Measurements from ENCODE around the gene MUTYH.
"Not testable (repeated sequence)": the region's sequence is repeated elsewhere in the genome, so short reads cannot be mapped to it uniquely, and the experiment has no call there.

The MUTYH gene

GRCh38 chr1:45339789-45340558, at the start of gene MUTYH, which contains the start of gene TOE1:
Gene MUTYH, minus strand, starts transcription at chr1:45340440. Its CDS starts 5,935 bp downstream, at chr1:45334505.
Gene TOE1, plus strand, starts transcription at chr1:45340170. Its CDS starts 83 bp downstream, at chr1:45340253.
- peak; percentile 99 for DNase-seq

- no peak for DNase-seq
Observed at GRCh38 chr1:45386219-45386618, 46.0 kb upstream of the MUTYH start.

GRCh38 chr1:45385302-45385701, 45.1 kb upstream of the MUTYH start:
- no peak for DNase-seq

GRCh38 chr1:45384213-45384612, 44.0 kb upstream of the MUTYH start:
- DNase-seq = not testable (repeated sequence)

GRCh38 chr1:45383191-45383590, 43.0 kb upstream of the MUTYH start:
- no peak for DNase-seq

GRCh38 chr1:45381243-45381642, 41.0 kb upstream of the MUTYH start:
- DNase-seq = no peak

- no peak for DNase-seq
Observed at GRCh38 chr1:45380730-45381129, 40.5 kb upstream of the MUTYH start.

- DNase-seq = no peak
Observed at GRCh38 chr1:45380125-45380524, 39.9 kb upstream of the MUTYH start.

GRCh38 chr1:45379524-45379923, 39.3 kb upstream of the MUTYH start:
- DNase-seq = no peak

GRCh38 chr1:45378184-45378583, 37.9 kb upstream of the MUTYH start:
- DNase-seq = no peak

GRCh38 chr1:45375104-45376090, 35.2 kb upstream of the MUTYH start:
- DNase-seq = no peak

GRCh38 chr1:45373573-45373972, 33.3 kb upstream of the MUTYH start:
- DNase-seq = no peak

GRCh38 chr1:45370575-45370974, 30.3 kb upstream of the MUTYH start:
- DNase-seq = no peak

GRCh38 chr1:45365051-45365450, 24.8 kb upstream of the MUTYH start:
- no peak for DNase-seq

- DNase-seq = no peak
Observed at GRCh38 chr1:45364294-45364693, 24.1 kb upstream of the MUTYH start.

- not testable (repeated sequence) for DNase-seq
Observed at GRCh38 chr1:45360981-45361380, 20.7 kb upstream of the MUTYH start.

GRCh38 chr1:45359882-45360513, 19.8 kb upstream of the MUTYH start:
- DNase-seq = peak; percentile 56

GRCh38 chr1:45356186-45356585, 15.9 kb upstream of the MUTYH start:
- no peak for DNase-seq

- DNase-seq = no peak
Observed at GRCh38 chr1:45355683-45356082, 15.4 kb upstream of the MUTYH start.

- no peak for DNase-seq
Observed at GRCh38 chr1:45354838-45355237, 14.6 kb upstream of the MUTYH start.

GRCh38 chr1:45353685-45354084, 13.4 kb upstream of the MUTYH start:
- no peak for DNase-seq

GRCh38 chr1:45351508-45351907, 11.3 kb upstream of the MUTYH start:
- no peak for DNase-seq
